Jurkat, Clone E6-1 (cell line): ENCODE measurements around the gene SLC15A3.
"Not testable (repeated sequence)": the region's sequence is repeated elsewhere in the genome, so short reads cannot be mapped to it uniquely, and the experiment has no call there.

Source experiments
- DNase-seq: peaks from one replicate; pipeline ENCODE4 v3.0.0-alpha.2; 2011; ENCODE audit warnings: low read depth, low spot score
- H3K4me3 ChIP-seq: 2 replicates; pipeline ENCODE4 v1.5.1; 2011; ENCODE audit warnings: mild to moderate bottlenecking, low read length, control low read depth, moderate library complexity

The SLC15A3 gene

DNA sequence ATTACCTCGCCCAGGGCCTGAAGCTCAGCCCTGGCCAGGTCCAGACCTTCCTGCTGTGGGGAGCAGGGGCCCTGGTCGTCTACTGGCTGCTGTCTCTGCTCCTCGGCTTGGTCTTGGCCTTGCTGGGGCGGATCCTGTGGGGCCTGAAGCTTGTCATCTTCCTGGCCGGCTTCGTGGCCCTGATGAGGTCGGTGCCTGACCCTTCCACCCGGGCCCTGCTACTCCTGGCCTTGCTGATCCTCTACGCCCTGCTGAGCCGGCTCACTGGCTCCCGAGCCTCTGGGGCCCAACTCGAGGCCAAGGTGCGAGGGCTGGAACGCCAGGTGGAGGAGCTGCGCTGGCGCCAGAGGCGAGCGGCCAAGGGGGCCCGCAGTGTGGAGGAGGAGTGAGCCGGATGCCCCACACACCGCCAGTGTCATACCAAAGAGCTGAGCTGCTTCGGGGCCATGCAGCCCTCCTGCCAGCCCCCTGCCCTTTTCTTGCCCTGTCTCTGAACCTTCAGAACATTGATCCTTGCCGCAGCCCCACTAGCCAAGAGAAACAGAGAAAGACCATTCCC is 30.1 kb downstream of the SLC15A3 start:
- no peak for DNase-seq
- H3K4me3 ChIP-seq, result no peak overlapping the region

DNA sequence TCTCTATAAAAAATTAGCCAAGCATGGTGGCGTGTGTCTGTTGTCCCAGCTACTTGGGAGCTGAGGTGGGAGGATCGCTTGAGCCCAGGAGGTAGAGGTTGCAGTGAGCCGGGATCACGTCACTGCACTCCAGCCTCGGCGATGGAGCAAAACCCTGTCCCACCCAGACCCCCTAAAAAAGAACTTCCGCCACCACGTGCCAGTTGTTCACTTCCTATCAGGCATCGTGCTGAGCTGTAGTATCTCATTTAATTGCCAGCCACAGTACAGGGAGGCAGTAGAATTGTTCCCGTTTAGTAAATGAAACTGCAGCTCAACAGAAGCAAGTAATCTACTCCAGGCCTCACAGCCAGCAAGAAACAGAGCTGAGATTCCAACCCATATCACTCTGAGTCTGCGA is 30.7 kb downstream of the SLC15A3 start:
- DNase-seq, result no peak
- no peak overlapping the region for H3K4me3 ChIP-seq

DNA sequence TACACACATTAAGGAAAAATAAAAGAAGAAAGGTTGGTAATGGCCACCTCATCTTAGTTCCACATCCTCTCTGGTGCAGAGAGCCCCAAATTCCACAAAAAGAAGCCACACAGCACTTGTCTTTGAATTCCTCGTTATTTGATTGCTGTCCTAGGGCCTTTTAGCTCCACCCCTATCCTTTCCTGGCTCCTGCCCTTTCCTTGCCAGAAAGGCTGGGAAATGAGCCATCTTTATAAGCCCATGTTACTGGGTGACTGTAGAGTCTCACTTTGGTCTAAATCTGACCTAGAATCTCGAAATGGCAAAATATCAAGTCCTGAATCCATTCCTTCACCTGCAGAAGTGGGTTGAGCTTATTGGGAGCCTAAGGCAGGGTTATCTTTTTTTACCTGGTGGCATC is 32.0 kb downstream of the SLC15A3 start:
- no peak overlapping the region for H3K4me3 ChIP-seq
- no peak for DNase-seq

DNA sequence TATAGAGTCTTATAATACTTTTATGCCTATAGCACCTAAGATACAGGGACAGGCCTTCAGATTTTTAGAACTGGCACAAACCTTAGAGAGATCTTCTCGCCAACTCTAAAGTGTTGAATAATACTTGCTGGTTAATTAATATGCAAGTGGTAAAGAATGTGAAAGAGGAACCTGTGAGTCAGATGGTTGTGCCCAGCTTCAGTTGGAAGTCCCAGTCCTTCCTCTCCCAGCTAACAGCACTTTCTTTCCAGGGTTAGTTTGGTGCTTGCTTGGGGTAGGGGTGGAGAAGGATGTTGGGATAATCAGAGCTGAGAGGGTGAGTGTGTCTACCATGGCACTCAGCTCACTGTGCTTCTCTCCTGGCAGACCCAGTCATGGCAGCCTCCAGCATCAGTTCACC is 32.7 kb downstream of the SLC15A3 start:
- no peak overlapping the region for H3K4me3 ChIP-seq
- DNase-seq, result no peak

DNA sequence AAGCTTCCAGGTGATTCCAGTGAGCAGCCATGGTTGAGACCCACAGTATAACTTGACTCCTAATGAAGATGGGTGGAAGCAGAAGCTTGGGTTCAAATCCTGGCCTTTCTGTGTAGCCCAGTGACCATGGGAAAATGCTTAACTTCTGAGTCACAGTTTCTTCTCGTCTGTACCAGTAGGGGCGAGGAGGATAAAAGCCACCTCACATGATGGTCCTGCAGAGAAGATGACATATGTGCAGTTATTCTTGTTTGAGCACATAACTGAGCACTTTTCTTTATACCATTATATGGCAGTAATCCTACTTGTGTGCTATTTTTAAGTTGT is 33.1 kb downstream of the SLC15A3 start:
- H3K4me3 ChIP-seq, result no peak overlapping the region
- no peak for DNase-seq

DNA sequence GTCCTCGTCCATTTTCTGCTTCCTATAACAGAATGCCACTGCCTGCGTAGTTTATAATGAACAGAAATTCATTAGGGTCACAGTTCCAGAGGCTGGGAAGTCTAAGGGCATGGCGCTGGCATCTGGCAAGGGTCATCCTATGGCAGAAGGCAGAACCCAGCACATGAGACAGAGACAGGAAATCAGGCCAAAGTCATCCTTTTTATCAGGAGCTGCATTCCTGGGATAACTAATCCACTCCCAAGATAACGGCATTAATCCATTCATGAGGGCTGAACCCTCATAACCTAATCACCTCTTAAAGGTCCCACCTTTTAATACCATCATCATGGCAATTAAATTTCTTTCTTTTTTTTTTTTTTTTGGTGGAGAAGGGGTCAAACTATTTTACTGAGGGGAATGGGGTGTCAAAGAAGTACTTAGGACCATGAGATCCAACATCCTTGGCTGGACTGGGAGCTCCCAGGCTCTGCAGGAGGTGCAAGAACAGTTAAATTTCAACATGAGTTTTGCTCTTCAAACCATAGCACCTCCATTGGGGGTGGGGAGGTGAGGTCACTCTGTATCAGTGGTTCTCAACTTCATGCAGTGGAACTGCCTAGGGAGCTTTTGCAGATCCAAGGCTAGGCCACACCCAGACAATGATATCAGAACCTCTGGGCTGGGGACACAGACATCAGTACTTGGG is 33.6 kb downstream of the SLC15A3 start:
- DNase-seq, result no peak
- no peak overlapping the region for H3K4me3 ChIP-seq

DNA sequence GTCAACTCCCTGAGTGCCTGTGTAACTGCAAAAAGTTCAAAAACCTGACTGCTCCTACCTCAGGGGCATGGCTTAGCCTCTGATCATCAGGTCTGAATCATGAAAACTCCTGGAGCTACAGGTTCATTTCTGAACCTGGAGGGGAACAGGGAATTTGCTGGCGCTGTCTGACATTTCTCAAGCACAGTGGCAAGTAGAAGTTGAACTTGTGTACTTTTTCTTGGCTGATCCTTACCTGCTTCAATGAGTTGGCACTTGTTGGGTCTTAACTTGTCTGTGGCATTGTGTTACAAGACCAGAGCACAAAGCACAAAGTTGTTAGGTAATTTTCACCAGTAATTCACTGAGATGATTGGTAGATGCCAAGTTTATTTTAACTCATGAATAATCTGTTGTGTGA is 34.7 kb downstream of the SLC15A3 start:
- DNase-seq, result no peak
- H3K4me3 ChIP-seq, result no peak overlapping the region

DNA sequence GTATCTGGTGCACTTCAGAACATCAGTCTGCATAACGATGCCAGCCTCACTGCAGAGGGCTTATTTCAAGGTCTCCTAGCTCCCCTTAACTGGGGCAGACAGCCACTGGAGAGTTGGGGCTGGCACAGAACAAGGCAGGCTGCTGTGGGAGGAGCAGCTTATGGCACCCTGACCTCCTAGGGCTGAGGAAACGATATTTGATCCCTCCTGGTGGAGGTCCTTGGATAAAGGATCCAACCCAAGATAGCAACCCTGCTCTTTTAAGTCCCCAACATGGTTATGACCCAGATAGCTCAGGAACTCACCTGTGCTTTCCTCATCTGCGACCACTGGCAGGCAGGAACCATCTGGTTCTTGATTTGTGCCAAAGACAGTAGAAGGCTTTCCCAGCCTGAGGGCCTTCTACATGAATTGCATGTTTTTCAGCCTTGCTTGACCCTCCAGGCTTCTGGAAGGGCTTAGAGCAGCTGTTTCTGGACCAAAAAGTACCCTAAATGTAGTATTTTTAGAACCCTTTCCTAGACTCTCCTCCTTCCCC is 35.2 kb downstream of the SLC15A3 start:
- H3K4me3 ChIP-seq, result no peak overlapping the region
- DNase-seq, result no peak

DNA sequence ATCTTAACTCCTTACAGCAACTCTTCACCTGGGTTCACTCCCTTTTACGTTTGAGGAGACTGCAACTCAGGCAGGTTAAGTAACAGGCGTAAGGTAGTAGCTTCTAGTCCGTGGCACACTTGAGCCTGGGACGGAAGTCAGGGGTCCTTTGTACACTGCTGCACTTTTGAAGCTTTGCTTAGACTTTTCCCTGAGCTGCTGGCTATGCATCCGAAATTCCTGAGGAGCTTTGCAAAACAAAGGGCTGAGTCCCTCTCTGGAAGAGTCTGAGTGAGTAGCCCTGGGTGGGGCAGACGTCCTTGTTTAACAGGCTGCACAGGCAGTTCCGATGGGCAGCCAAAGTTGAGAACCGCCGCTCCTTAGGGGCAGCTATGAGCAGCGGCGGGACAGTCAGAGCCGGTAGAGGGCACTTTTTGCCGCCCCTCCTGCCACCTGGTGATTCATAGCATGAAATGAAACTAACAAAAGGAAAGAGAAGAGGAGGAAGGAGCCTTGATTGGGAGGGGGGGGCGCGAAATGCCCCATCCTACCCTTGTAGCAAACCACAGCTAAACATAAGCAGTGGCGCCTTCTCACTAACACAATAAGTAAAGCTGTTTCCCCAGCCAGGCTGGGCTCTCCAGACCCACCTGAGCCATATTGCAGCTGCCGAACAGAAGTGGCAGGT is 36.6 kb downstream of the SLC15A3 start:
- DNase-seq, result peak; percentile 58
- peak overlapping the region; percentile 77 for H3K4me3 ChIP-seq

DNA sequence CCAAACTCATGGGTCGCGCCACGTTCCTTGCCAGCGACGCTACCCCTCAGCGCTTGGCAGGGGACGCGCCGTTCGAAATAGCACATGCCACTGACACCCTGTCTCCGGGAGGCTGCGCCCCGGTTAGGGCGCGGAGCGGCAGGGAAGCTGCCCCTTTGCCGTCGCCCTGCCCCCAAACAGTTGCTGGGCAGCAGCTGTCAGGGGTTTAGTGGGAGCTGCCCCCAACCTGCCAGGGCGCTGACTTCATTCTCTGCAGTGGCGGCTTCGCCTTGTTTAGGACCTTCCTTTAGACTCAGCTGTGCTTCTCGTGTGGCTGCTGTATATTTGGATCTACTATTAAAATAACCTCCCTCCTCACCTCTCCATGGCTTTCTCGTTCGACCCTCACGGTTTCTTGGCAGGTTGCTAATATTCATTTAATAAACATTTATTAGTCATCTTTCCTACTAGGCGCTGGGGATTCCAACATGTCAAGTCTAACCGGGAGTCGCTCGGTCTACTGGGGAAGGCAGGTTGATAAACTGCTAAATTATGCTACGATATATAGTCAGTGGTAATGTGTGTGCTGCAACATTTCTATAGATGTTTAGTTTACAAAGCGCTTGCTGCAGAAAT is 37.2 kb downstream of the SLC15A3 start:
- no peak for DNase-seq
- peak overlapping the region; percentile 77 for H3K4me3 ChIP-seq

DNA sequence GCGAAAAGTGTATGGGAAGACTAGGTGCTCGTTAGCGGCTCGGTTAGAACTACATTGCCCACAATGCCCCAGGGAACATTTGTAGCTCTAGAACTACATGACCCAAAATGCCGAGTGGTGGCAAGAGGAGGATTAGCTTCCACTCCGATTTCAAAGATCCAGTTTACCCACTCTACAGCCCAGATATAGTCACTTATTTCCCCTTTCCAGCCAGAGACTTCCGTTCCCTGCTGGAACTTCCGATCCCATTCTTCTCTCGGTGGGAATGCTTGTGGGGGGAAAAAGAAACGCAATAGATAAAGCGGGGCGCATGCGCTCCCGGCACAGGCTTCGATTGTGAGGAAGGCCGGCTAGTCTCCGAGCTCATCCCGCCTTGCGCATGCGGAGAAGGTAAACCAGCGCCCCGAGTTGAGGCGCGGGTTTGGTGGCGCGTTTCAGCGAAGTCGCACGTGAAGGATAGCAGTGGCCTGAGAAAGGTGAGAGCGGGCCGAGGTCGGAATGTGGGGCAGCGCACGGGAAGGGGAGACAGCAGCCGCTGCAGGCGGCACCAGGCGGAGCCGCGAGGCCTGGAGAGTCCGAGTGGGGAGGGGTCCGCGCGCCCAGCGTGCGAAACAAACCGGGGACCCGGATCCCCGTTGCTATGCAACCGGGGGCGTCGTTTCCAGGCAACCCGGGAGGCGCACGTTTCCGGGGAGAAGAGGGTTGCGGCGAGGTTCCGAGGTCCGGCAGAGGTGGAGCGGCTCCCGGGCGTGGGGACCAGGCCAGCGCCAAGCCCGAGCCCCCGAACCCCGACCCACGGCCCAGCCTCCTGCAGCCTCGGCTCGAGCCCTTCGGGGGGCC is 38.0 kb downstream of the SLC15A3 start, which contains the start of gene TMEM109:
TMEM109 (plus strand) TSS at position 366 of the 840 bp plus-strand sequence. CDS start 5,536 bp downstream, outside the sequence.
- H3K4me3 ChIP-seq, result peak within 1 kb of the TSS; percentile 77
- DNase-seq, result peak; percentile 89

DNA sequence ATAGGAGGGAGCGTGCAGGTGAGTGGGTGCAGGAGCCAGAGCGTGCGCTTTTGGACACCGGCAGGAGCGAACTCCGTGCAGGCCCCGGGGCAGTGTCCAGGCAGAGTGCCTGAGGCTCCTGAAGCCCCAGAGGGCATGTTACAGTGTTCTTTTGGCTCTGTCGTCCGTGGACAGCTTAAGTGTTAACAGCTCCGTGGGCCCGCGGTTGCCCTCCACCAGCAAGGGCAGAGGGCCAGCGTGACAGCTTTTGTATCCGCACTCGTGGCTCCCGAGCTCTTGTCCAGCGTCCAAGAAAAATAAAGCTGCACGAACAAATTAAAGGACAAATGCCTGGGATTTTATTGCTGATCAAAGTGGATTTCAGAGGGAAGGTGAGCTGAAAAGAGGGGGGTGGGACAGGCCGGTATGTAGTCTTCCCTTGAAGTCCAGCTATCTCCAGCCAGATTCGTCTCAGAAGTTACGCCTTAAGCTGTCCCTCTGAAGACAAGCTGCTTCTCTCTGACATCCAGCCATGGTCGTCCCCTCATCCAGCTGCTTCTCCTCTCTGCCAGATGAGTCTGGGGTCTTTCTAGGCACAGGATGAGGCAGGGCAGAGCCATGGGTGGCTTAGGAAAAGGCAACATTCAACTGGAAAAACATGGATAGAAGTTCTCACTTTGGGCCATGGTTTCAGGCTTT is 39.0 kb downstream of the SLC15A3 start:
- no peak for DNase-seq
- H3K4me3 ChIP-seq, result peak overlapping the region; percentile 77

DNA sequence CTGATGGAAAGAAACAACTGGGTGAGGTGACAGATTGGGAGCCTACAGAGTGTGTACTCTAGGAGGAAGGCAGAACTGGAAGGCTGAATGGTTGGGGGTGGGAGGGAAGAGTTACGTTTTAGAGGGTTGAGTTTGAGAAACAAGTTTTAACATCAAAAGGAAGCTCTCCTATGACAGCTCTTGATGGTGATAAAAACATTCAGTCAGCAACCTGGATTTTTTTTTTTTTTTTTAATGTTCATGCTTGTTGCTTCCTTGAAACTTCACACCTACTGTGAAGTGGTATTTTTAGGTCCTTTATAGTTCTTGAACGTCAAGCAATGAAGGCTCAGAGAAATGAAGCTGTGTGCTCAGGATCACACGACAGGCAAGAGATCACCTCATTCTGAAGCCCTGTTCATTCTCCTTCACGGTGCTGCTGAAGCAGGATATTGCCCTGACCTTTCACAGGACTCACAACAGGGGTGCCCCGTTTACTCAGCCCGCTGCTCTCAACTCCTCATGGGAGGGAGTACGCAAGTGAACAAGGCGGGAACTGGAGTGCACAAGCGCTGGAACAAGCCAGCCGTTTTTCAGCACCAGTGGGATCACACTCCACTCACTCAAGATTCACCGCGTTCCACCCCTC is 39.6 kb downstream of the SLC15A3 start:
- H3K4me3 ChIP-seq, result no peak overlapping the region
- no peak for DNase-seq

DNA sequence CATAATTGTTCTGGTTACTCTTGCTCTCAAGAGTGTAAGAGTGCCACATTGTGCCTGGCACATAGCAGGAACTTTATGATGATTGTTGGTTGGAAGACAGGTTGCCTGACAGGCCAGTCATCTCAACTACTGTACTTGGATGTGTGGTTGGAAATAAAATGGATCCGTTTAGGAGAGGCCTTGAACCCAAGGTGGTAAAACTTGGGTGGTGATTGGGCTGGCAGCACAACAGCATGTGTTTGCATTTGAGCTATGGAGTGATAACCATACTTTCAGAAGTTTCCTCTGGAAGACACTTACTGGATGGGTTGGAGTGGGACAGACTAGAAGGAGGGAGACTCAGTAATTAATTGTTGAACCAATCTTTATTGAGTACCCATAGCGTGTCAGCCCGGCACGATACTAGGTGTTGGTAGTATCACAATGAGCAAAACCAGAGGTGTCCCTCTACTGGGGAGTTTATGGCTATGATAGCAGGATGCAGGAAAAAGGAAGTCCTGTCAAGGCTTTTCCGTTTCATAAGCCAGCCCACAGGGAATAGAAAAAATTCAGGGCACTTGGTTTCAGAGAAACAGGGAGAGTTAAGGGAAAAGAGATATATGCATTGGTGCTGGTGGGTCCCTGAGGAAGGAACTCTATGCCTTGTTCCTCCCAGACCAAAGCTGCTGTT is 41.1 kb downstream of the SLC15A3 start:
- H3K4me3 ChIP-seq, result no peak overlapping the region
- no peak for DNase-seq

DNA sequence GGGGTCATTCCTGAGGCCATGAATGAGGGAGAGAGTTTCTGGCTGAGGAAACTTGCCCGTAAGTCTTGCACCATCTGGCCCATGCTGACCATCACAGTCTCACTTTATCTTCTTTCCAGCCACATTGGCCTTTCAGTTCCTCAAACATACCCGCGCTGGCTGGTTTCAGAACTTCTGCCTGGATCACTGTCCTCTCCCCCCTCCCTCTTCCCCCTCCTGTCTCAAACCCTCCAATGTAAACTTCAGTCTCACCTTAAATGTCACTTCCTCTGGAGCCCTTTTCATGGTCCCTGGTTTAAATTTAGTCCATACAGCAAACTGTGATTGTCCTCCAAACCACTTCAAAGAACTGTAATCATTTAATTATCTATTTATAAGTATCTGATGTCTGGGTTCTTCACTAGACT is 41.7 kb downstream of the SLC15A3 start:
- DNase-seq, result no peak
- no peak overlapping the region for H3K4me3 ChIP-seq

DNA sequence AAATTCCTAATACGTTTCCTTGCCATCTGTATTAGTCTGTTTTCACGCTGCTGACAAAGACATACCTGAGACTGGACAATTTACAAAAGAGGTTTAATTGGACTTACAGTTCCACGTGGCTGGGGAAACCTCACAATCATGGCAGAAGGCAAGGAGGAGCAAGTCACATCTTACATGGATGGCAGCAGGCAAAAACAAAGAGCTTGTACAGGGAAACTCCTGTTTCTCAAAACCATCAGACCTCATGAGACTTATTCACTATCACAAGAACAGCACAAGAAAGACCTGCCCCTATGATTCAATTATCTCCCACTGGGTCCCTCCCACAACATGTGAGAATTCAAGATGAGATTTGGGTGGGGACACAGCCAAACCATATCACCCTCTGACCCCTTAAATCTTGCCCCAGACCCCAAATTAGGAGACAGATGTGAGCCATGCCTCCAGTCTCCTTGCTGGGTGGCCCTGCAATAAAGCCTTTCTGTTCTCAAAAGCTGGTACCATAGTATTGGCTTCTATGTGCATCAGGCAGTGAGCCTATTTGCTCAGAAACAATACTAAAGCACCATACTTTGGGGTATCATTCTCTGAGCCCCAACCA is 42.2 kb downstream of the SLC15A3 start:
- H3K4me3 ChIP-seq, DNase-seq: not testable (repeated sequence)

DNA sequence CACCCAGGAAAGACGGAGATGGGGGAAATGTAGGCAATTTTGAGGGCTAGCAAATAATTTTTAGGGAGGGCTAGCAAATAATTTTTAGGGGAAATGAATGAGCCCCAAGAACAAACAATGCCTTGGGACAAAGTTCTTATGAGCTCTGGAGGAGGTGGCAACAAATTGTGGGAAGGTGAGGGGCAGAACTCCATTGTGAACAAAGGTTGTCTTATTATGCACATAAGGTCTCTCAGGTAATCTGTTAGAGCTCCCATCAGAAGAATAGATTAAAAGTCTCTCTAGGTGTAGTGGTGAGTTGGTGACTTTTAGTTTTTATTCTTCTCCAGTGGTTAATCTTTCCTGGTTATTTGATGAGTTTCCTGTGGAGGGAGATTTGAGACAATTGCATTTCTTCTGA is 43.2 kb downstream of the SLC15A3 start:
- no peak overlapping the region for H3K4me3 ChIP-seq
- DNase-seq, result no peak
